Measurements from ENCODE around the gene FAM83C. TPM values are rescaled to one million over a fixed set of nuclear protein-coding genes. Genes with fewer than 3 reads are reported as not detected.
"Not testable (repeated sequence)": the region's sequence is repeated elsewhere in the genome, so short reads cannot be mapped to it uniquely, and the experiment has no call there.

The FAM83C gene
- total RNA-seq, 1 donor = not detected

GRCh38 chr20:35318502-35319157, 26.4 kb upstream of the FAM83C start:
- no peak overlapping the region for H3K4me3 ChIP-seq (ENCODE audit: low read depth, low read length)

GRCh38 chr20:35317416-35318210, 25.4 kb upstream of the FAM83C start:
- TF ChIP-seq CTCF (IDR thresholded peaks at IDR 0.05; ENCODE audit: insufficient read depth, low read length) = no peak
- no peak for DNase-seq (ENCODE audit: low read depth)
- H3K4me3 ChIP-seq (ENCODE audit: low read depth, low read length) = no peak overlapping the region

More at GRCh38 chr20:35318502-35319157, 26.4 kb upstream of the FAM83C start:
- peak; percentile 73 for DNase-seq (ENCODE audit: low read depth)
- TF ChIP-seq CTCF (IDR thresholded peaks at IDR 0.05; ENCODE audit: insufficient read depth, low read length) = no peak

GRCh38 chr20:35316086-35316485, 23.9 kb upstream of the FAM83C start:
- DNase-seq (ENCODE audit: low read depth) = no peak
- TF ChIP-seq CTCF (IDR thresholded peaks at IDR 0.05; ENCODE audit: insufficient read depth, low read length) = no peak
- no peak overlapping the region for H3K4me3 ChIP-seq (ENCODE audit: low read depth, low read length)

GRCh38 chr20:35315632-35316020, 23.4 kb upstream of the FAM83C start:
- peak; percentile 28 for DNase-seq (ENCODE audit: low read depth)
- H3K4me3 ChIP-seq (ENCODE audit: low read depth, low read length) = not testable (repeated sequence)

- DNase-seq (ENCODE audit: low read depth) = no peak
- no peak overlapping the region for H3K4me3 ChIP-seq (ENCODE audit: low read depth, low read length)
- no peak for TF ChIP-seq CTCF (IDR thresholded peaks at IDR 0.05; ENCODE audit: insufficient read depth, low read length)
These were observed 22.8 kb upstream of the FAM83C start for GRCh38 chr20:35314816-35315631.

GRCh38 chr20:35312318-35312717, 20.1 kb upstream of the FAM83C start:
- TF ChIP-seq CTCF (IDR thresholded peaks at IDR 0.05; ENCODE audit: insufficient read depth, low read length) = no peak
- DNase-seq (ENCODE audit: low read depth) = peak; percentile 89
- H3K4me3 ChIP-seq (ENCODE audit: low read depth, low read length) = no peak overlapping the region

GRCh38 chr20:35311822-35312221, 19.6 kb upstream of the FAM83C start:
- H3K4me3 ChIP-seq (ENCODE audit: low read depth, low read length) = no peak overlapping the region
- TF ChIP-seq CTCF (IDR thresholded peaks at IDR 0.05; ENCODE audit: insufficient read depth, low read length) = no peak
- DNase-seq (ENCODE audit: low read depth) = no peak
